ENCODE measurements around the gene KRT15. TPM values are rescaled to one million over a fixed set of nuclear protein-coding genes. Genes with fewer than 3 reads are reported as not detected.
A peak's percentile ranks its signal among the peaks of the same experiment; 100 is the strongest.

The KRT15 gene
- polyA plus RNA-seq, 1 donor (not counting 4 experiments of a cell fraction or from before 2014, with no cell fraction given): 729 TPM

DNA sequence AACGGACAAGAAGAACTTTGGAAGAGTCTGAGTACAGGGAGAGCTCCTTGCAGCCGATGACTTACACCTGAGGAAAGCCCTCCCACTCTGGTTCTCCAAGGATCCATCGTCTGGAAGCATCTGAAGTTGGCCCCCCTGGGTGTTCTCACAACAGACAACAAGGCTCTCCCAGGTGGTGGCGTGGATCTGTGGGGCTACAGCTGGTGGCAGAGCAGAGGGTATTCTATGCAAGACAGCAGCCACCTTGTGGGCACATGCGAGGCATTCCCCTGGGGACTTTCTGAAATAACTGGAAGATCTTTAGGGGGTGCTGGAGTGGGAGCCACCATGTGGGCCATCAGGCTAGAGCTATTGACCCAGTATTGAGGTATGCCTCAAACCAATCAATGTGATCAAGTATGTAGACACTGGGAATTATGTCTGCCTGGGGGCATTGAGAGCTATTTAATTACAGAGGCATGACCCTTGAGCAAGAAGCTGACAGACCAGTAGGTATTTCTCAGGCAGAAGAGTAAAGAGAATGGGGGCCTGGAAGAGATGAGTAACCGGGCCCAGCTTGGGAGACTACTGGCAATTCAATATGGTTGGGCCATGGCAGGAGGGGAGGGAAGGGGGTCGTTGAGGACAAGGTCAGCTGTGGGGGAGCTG lies 16.3 kb upstream of the KRT15 start:
- no peak for FAIRE-seq
- H3K4me3 ChIP-seq (ENCODE audit: control insufficient read depth in 2 of 3, extremely low read depth in 1 of 3, insufficient read depth in 2 of 3, low read depth in 1 of 3, low read length in 3 of 3): no peak overlapping the region
- no peaks in the 10 kb centered on the region for H3K27me3 ChIP-seq (ENCODE audit: control insufficient read depth, extremely low read depth, insufficient read depth, low read length)
- no peaks in the 10 kb centered on the region for H3K9me1 ChIP-seq (ENCODE audit: control insufficient read depth, extremely low read depth, insufficient read depth, low read length)
- no peaks in the 10 kb centered on the region for H3K79me2 ChIP-seq (ENCODE audit: control insufficient read depth, insufficient read depth, low read length)
- no peaks in the 10 kb centered on the region for H4K20me1 ChIP-seq (ENCODE audit: control insufficient read depth, extremely low read depth, insufficient read depth, low read length)
- no peak overlapping the region for H3K27ac ChIP-seq (ENCODE audit: control insufficient read depth, insufficient read depth, low read length)
- no peaks in the 10 kb centered on the region for H3K9me3 ChIP-seq (ENCODE audit: control insufficient read depth, low read depth, low read length)
- DNase-seq (ENCODE audit: low read depth, low spot score): no peak
- TF ChIP-seq, protein P1, sequence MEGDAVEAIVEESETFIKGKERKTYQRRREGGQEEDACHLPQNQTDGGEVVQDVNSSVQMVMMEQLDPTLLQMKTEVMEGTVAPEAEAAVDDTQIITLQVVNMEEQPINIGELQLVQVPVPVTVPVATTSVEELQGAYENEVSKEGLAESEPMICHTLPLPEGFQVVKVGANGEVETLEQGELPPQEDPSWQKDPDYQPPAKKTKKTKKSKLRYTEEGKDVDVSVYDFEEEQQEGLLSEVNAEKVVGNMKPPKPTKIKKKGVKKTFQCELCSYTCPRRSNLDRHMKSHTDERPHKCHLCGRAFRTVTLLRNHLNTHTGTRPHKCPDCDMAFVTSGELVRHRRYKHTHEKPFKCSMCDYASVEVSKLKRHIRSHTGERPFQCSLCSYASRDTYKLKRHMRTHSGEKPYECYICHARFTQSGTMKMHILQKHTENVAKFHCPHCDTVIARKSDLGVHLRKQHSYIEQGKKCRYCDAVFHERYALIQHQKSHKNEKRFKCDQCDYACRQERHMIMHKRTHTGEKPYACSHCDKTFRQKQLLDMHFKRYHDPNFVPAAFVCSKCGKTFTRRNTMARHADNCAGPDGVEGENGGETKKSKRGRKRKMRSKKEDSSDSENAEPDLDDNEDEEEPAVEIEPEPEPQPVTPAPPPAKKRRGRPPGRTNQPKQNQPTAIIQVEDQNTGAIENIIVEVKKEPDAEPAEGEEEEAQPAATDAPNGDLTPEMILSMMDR (optimal IDR thresholded peaks at IDR 0.05 in 1 of 3, IDR thresholded peaks at IDR 0.05 in 1 of 3, conservative IDR thresholded peaks at IDR 0.05 in 1 of 3; ENCODE audit: extremely low read depth in 1 of 3, insufficient read depth in 2 of 3, low read length in 3 of 3): peak in 1 of 3 experiments; percentile 14
- TF ChIP-seq EZH2 (IDR thresholded peaks at IDR 0.05; ENCODE audit: low read length): no peak
- H3K9ac ChIP-seq (ENCODE audit: control insufficient read depth, extremely low read depth, insufficient read depth, low read length): no peak overlapping the region
- H3K4me1 ChIP-seq (ENCODE audit: control insufficient read depth, extremely low read depth, insufficient read depth, low read length): peaks cover 47% of the 10 kb centered on the region
- no peaks in the 10 kb centered on the region for H3K36me3 ChIP-seq (ENCODE audit: control insufficient read depth in 2 of 2, extremely low read depth in 1 of 2, insufficient read depth in 2 of 2, low read length in 2 of 2)
- no peak overlapping the region for H3K4me2 ChIP-seq (ENCODE audit: control insufficient read depth, extremely low read depth, insufficient read depth, low read depth, low read length)
- dilution Hi-C loops (cut with MboI; ENCODE audit: extremely low pct_ligation_motif_present, low sequenced_read_pairs): no loop called here
- no peak overlapping the region for H2AFZ ChIP-seq (ENCODE audit: control insufficient read depth, low read length)

DNA sequence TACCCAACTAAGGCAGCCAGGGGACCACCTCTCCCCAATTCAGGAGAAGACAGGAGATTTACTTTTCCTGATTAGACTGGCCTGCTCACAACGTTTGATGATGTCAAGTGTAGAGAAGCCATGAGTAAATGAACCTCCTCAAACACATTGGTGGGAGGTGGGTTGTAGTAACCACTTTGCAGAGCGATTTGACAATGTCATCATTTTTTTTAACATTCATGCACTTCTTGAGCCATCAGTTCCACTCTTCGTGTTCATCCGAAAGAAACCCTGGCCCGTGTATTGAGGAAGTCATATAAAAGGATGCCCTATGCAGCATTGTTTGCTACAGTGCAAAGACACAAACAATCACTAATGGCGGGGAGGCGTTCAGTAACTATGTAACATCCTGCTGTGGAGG lies 14.9 kb upstream of the KRT15 start:
- dilution Hi-C loops (cut with MboI; ENCODE audit: extremely low pct_ligation_motif_present, low sequenced_read_pairs): no loop called here

More for the DNA sequence above, 14.9 kb upstream of the KRT15 start:
- Histone ChIP-seq H3K79me2 (ENCODE audit: control insufficient read depth, insufficient read depth, low read length) (no peaks in the 10 kb centered on the region), H3K27me3 (ENCODE audit: control insufficient read depth, extremely low read depth, insufficient read depth, low read length) (peaks cover under 1% of the 10 kb centered on the region), H3K9me1 (ENCODE audit: control insufficient read depth, extremely low read depth, insufficient read depth, low read length) (no peaks in the 10 kb centered on the region), H3K9ac (ENCODE audit: control insufficient read depth, extremely low read depth, insufficient read depth, low read length) (no peak overlapping the region), H3K9me3 (ENCODE audit: control insufficient read depth, low read depth, low read length) (no peaks in the 10 kb centered on the region), H3K4me2 (ENCODE audit: control insufficient read depth, extremely low read depth, insufficient read depth, low read depth, low read length) (no peak overlapping the region), H3K27ac (ENCODE audit: control insufficient read depth, insufficient read depth, low read length) (no peak overlapping the region), H3K4me1 (ENCODE audit: control insufficient read depth, extremely low read depth, insufficient read depth, low read length) (peaks cover 48% of the 10 kb centered on the region), H3K4me3 (ENCODE audit: control insufficient read depth in 2 of 3, extremely low read depth in 1 of 3, insufficient read depth in 2 of 3, low read depth in 1 of 3, low read length in 3 of 3) (no peak overlapping the region), H2AFZ (ENCODE audit: control insufficient read depth, low read length) (no peak overlapping the region), H4K20me1 (ENCODE audit: control insufficient read depth, extremely low read depth, insufficient read depth, low read length) (no peaks in the 10 kb centered on the region), H3K36me3 (ENCODE audit: control insufficient read depth in 2 of 2, extremely low read depth in 1 of 2, insufficient read depth in 2 of 2, low read length in 2 of 2) (no peaks in the 10 kb centered on the region)
- FAIRE-seq (no peak), DNase-seq (ENCODE audit: low read depth, low spot score) (no peak)
- TF ChIP-seq EZH2 (IDR thresholded peaks at IDR 0.05; ENCODE audit: low read length): no peak
- TF ChIP-seq, protein P1 (optimal IDR thresholded peaks at IDR 0.05 in 1 of 3, IDR thresholded peaks at IDR 0.05 in 1 of 3, conservative IDR thresholded peaks at IDR 0.05 in 1 of 3; ENCODE audit: extremely low read depth in 1 of 3, insufficient read depth in 2 of 3, low read length in 3 of 3): no peak
